HCT116 (cell line): ENCODE results near the gene ACTN2. TPM values are rescaled to one million over a fixed set of nuclear protein-coding genes. Genes with fewer than 3 reads are reported as not detected.

ENCODE experiments used
- ATAC-seq: fragments of 200-7000 bp; cut with Tn5 transposase; 2 replicates; pipeline ENCODE4 v1.9.1; 2020; ENCODE audit warnings: mild to moderate bottlenecking, moderate library complexity
- BruUV-seq: library from RNA; stranded (reverse); fragments of 400-500 nt; replicated peaks from 2 replicates; lab custom pipeline; 2021; lab: Mats Ljungman, UMichigan
- CTCF ChIA-PET: fragments of 300-600 bp; sonication (Branson Sonifier 250); formaldehyde crosslinking; loops from one replicate; lab custom pipeline; 2021; ENCODE audit warnings: antibody characterized with exemption; lab: Charles Lee
- POLR2A ChIA-PET: fragments of 300-600, 350-600 bp; sonication (Branson Sonifier 250); formaldehyde crosslinking; loops from one replicate; lab custom pipeline; 2021; ENCODE audit warnings: antibody characterized with exemption; lab: Charles Lee
- RAD21 ChIA-PET, 2 experiments: fragments of 300-600 bp; sonication (Branson Sonifier 250); formaldehyde crosslinking; loops; one replicate each; lab custom pipeline; 2023; ENCODE audit warnings: low total read pairs in 2 of 2; ENCODE audit not compliant: uncharacterized antibody in 2 of 2, unreplicated experiment in 2 of 2, low non-redundant PET in 1 of 2; lab: Charles Lee
- DNase-seq: peaks from one replicate; pipeline ENCODE4 v3.0.0-alpha.2; 2010; ENCODE audit warnings: low read depth, low spot score
- H2AFZ ChIP-seq: fragments of 200-600 bp; shearing (Covaris generic), sonication (generic); 2 replicates; pipeline ENCODE4 v1.6.1; 2017; ENCODE audit warnings: low read depth, mixed run types, mixed read lengths, antibody characterized with exemption, low read length; ENCODE audit not compliant: poor library complexity, severe bottlenecking
- H3K27ac ChIP-seq: 2 replicates; pipeline ENCODE4 v1.5.1; 2012; ENCODE audit warnings: low read depth, low read length
- H3K27me3 ChIP-seq: fragments of 200-600 bp; sonication (generic); 2 replicates; pipeline ENCODE4 v1.6.1; 2016; ENCODE audit warnings: mixed run types, low read length, mixed read lengths; ENCODE audit not compliant: insufficient read depth
- H3K36me3 ChIP-seq, 2 experiments: fragments of 200-500 bp in 1 of 2; fragments of 200-600 bp in 1 of 2; sonication (Bioruptor generic) in 1 of 2; sonication (generic) in 1 of 2; 2 replicates each; pipeline versions ENCODE4 v1.5.1 to v1.6.1; 2014 to 2016; ENCODE audit warnings: low read length in 2 of 2, inconsistent platforms in 1 of 2, mixed read lengths in 1 of 2, mixed run types in 1 of 2; ENCODE audit not compliant: insufficient read depth in 2 of 2, control insufficient read depth in 1 of 2
- H3K4me1 ChIP-seq, 2 experiments: fragments of 200-600 bp in 1 of 2; sonication (generic) in 1 of 2; 2 replicates each; pipeline versions ENCODE4 v1.5.1 to v1.6.1; 2012 to 2017; ENCODE audit warnings: low read length in 2 of 2, inconsistent platforms in 1 of 2, mild to moderate bottlenecking in 1 of 2, mixed read lengths in 1 of 2, mixed run types in 1 of 2, moderate library complexity in 1 of 2; ENCODE audit not compliant: insufficient read depth in 2 of 2, control insufficient read depth in 1 of 2
- H3K4me2 ChIP-seq: fragments of 200-600 bp; sonication (generic); 2 replicates; pipeline ENCODE4 v1.6.1; 2017; ENCODE audit warnings: mixed run types, low read length, mixed read lengths
- H3K4me3 ChIP-seq, 2 experiments: fragments of 200-600 bp in 1 of 2; sonication (generic) in 1 of 2; replicated peaks in 1 of 2; 2 replicates each; pipeline ENCODE4 v1.5.1; 2011 to 2016; ENCODE audit warnings: low read length in 2 of 2, control low read depth in 1 of 2, low read depth in 1 of 2, mild to moderate bottlenecking in 1 of 2, mixed read lengths in 1 of 2, mixed run types in 1 of 2
- H3K79me2 ChIP-seq: fragments of 200-600 bp; sonication (generic); 2 replicates; pipeline ENCODE4 v1.6.1; 2017; ENCODE audit warnings: mild to moderate bottlenecking, mixed run types, low read length, moderate library complexity, mixed read lengths; ENCODE audit not compliant: insufficient read depth
- H3K9ac ChIP-seq: fragments of 200-600 bp; sonication (generic); 2 replicates; pipeline ENCODE4 v1.6.1; 2016; ENCODE audit warnings: low read length, mixed read lengths
- H3K9me2 ChIP-seq: fragments of 200-600 bp; sonication (generic), shearing (Covaris generic); 2 replicates; pipeline ENCODE4 v1.6.1; 2017; ENCODE audit warnings: mixed run types, mild to moderate bottlenecking, moderate library complexity; ENCODE audit not compliant: insufficient read depth
- H3K9me3 ChIP-seq, 2 experiments: fragments of 200-500 bp in 1 of 2; fragments of 200-600 bp in 1 of 2; sonication (Bioruptor generic) in 1 of 2; sonication (generic) in 1 of 2; 2 replicates each; pipeline ENCODE4 v1.6.1; 2014 to 2017; ENCODE audit warnings: low read length in 2 of 2, mixed read lengths in 2 of 2, inconsistent platforms in 1 of 2, low read depth in 1 of 2, mild to moderate bottlenecking in 1 of 2, mixed run types in 1 of 2, moderate library complexity in 1 of 2; ENCODE audit not compliant: control insufficient read depth in 1 of 2, insufficient read depth in 1 of 2
- H4K20me1 ChIP-seq: fragments of 200-600 bp; sonication (generic), shearing (Covaris generic); 2 replicates; pipeline ENCODE4 v1.6.1; 2017; ENCODE audit warnings: mixed run types, mild to moderate bottlenecking, moderate library complexity; ENCODE audit not compliant: insufficient read depth
- EGR1 ChIP-seq: IDR thresholded peaks from 2 replicates; pipeline ENCODE4 v1.6.1; 2012; ENCODE audit warnings: low read depth
- EZH2 ChIP-seq: fragments of 200-600 bp; sonication (generic); IDR thresholded peaks from 2 replicates; pipeline ENCODE4 v1.6.1; 2017; ENCODE audit warnings: antibody characterized with exemption, mixed run types
- FOSL1 ChIP-seq: IDR thresholded peaks from 2 replicates; pipeline ENCODE4 v1.6.1; 2012; ENCODE audit warnings: low read depth
- MAX ChIP-seq: IDR thresholded peaks from 2 replicates; pipeline ENCODE4 v1.6.1; 2012
- POLR2A ChIP-seq: IDR thresholded peaks from 2 replicates; pipeline ENCODE4 v1.7.0; 2011; ENCODE audit warnings: borderline replicate concordance; ENCODE audit not compliant: insufficient read depth, insufficient read length; ENCODE audit errors: extremely low read depth
- POLR2AphosphoS5 ChIP-seq: IDR thresholded peaks from 2 replicates; pipeline ENCODE4 v1.6.1; 2011; ENCODE audit warnings: mild to moderate bottlenecking, low read depth, low read length, moderate library complexity
- REST ChIP-seq: IDR thresholded peaks from 2 replicates; pipeline ENCODE4 v1.6.1; 2012; ENCODE audit warnings: low read depth
- SIN3A ChIP-seq: IDR thresholded peaks from 2 replicates; pipeline ENCODE4 v1.6.1; 2012; ENCODE audit warnings: low read depth
- SP1 ChIP-seq: IDR thresholded peaks from 2 replicates; pipeline ENCODE4 v1.6.1; 2012; ENCODE audit warnings: low read depth
- SRF ChIP-seq: IDR thresholded peaks from 2 replicates; pipeline ENCODE4 v1.6.1; 2012; ENCODE audit warnings: low read depth
- ZBTB33 ChIP-seq: IDR thresholded peaks from 2 replicates; pipeline ENCODE4 v1.6.1; 2011; ENCODE audit warnings: mild to moderate bottlenecking, low read length, moderate library complexity; ENCODE audit not compliant: insufficient replicate concordance; ENCODE audit errors: extremely low read depth
- ZFX ChIP-seq: fragments of 450-650 bp; IDR thresholded peaks from 2 replicates; pipeline ENCODE4 v1.6.1; 2017
- ZNF274 ChIP-seq: fragments of 200-500 bp; sonication (Bioruptor generic); IDR thresholded peaks from 2 replicates; pipeline ENCODE4 v1.6.1; 2014; ENCODE audit warnings: mild to moderate bottlenecking, low read depth, low read length, inconsistent platforms
- intact Hi-C: fragments of 100-400 bp; cut with micrococcal nuclease; formaldehyde crosslinking; loops from 2 replicates; pipeline ENCODE4 v1.10.0; 2022
- total RNA-seq: library from RNA; stranded (reverse); gene quantifications from one replicate; pipeline ENCODE4 v1.2.1, GENCODE V29; 2021; ENCODE audit not compliant: unreplicated experiment

Gene ACTN2
- total RNA-seq, 1 experiment from 2014 or later = 0.20 TPM

- no peak for TF ChIP-seq EGR1
- no peak for TF ChIP-seq ZNF274
- TF ChIP-seq, all 23 proteins: peak for 0
Observed at GRCh38 chr1:236760480-236760879, 74.2 kb downstream of the ACTN2 start (continued).

GRCh38 chr1:236760986-236761385 lies 74.7 kb downstream of the ACTN2 start:
- Histone ChIP-seq H3K27me3 (no peaks in the 10 kb centered on the region), H4K20me1 (no peaks in the 10 kb centered on the region), H3K4me2 (no peak overlapping the region), H3K36me3 (no peaks in the 10 kb centered on the region), H3K9ac (no peak overlapping the region), H3K9me2 (no peaks in the 10 kb centered on the region), H3K27ac (no peak overlapping the region), H3K9me3 (no peaks in the 10 kb centered on the region), H2AFZ (no peak overlapping the region), H3K4me1 (no peaks in the 10 kb centered on the region), H3K4me3 (no peak overlapping the region), H3K79me2 (no peaks in the 10 kb centered on the region)
- no peak for ATAC-seq
- intact Hi-C loops = no loop called here
- TF ChIP-seq SIN3A (no peak), FOSL1 (no peak), SRF (no peak), SP1 (no peak), EGR1 (no peak), POLR2AphosphoS5 (no peak)
- POLR2A ChIA-PET = no interaction called here
- CTCF ChIA-PET = no interaction called here
- DNase-seq = no peak
- BruUV-seq = no TSS peak
- RAD21 ChIA-PET = no interaction called here

GRCh38 chr1:236761397-236762132 lies 75.3 kb downstream of the ACTN2 start:
- no peak overlapping the region for H3K9ac ChIP-seq
- no peak overlapping the region for H2AFZ ChIP-seq
- BruUV-seq = no TSS peak
- no peaks in the 10 kb centered on the region for H3K36me3 ChIP-seq
- ChIA-PET POLR2A (no interaction called here), CTCF (no interaction called here), RAD21 (no interaction called here)
- H3K4me3 ChIP-seq = no peak overlapping the region
- H3K4me1 ChIP-seq = no peaks in the 10 kb centered on the region
- no peaks in the 10 kb centered on the region for H3K27me3 ChIP-seq
- no peak for DNase-seq
- H3K27ac ChIP-seq = no peak overlapping the region
- no peaks in the 10 kb centered on the region for H3K9me3 ChIP-seq
- no peaks in the 10 kb centered on the region for H4K20me1 ChIP-seq
- no peaks in the 10 kb centered on the region for H3K79me2 ChIP-seq
- ATAC-seq = no peak
- no peaks in the 10 kb centered on the region for H3K9me2 ChIP-seq
- intact Hi-C loops = no loop called here
- H3K4me2 ChIP-seq = no peak overlapping the region
- TF ChIP-seq POLR2AphosphoS5 (no peak), EGR1 (no peak), SP1 (no peak), EZH2 (no peak), POLR2A (no peak), ZFX (no peak), SIN3A (no peak), ZBTB33 (no peak), REST (no peak), MAX (no peak)
